Stimulated activated CD8-positive, alpha-beta memory T cell treated with anti-CD3 and anti-CD28 coated beads, Interleukin-2, amount 100 ng/mL, for 48 hours (primary cell): ENCODE data around the gene IL1RAPL1.

ENCODE experiments used
- DNase-seq, 2 donors: peaks; one replicate each; pipeline ENCODE4 v3.0.0-alpha.2; 2020; ENCODE audit warnings: low read depth in 2 of 2

The IL1RAPL1 gene

GRCh38 chrX:28586981-28587551, at the start of gene IL1RAPL1:
Gene IL1RAPL1, plus strand, starts transcription at chrX:28587446.
- DNase-seq: no peak

GRCh38 chrX:28542791-28543190, 44.5 kb upstream of the IL1RAPL1 start:
- no peak for DNase-seq

GRCh38 chrX:28549838-28550237, 37.4 kb upstream of the IL1RAPL1 start:
- no peak for DNase-seq

GRCh38 chrX:28550331-28550872, 36.8 kb upstream of the IL1RAPL1 start:
- DNase-seq: no peak

- DNase-seq: no peak
Measured at GRCh38 chrX:28552322-28552721, 34.9 kb upstream of the IL1RAPL1 start.

GRCh38 chrX:28552882-28553829, 34.1 kb upstream of the IL1RAPL1 start:
- DNase-seq: no peak

GRCh38 chrX:28576117-28576516, 11.1 kb upstream of the IL1RAPL1 start:
- DNase-seq: no peak

- DNase-seq: no peak
Measured at GRCh38 chrX:28581522-28581921, 5.7 kb upstream of the IL1RAPL1 start.

GRCh38 chrX:28582511-28582910, 4.7 kb upstream of the IL1RAPL1 start:
- no peak for DNase-seq

GRCh38 chrX:28584025-28584424, 3.2 kb upstream of the IL1RAPL1 start:
- no peak for DNase-seq

- no peak for DNase-seq
Measured at GRCh38 chrX:28585767-28586166, 1.5 kb upstream of the IL1RAPL1 start.

- no peak for DNase-seq
Measured at GRCh38 chrX:28586286-28586685, 960 bp upstream of the IL1RAPL1 start.

- no peak for DNase-seq
Measured at GRCh38 chrX:28589046-28589445, 1.8 kb downstream of the IL1RAPL1 start.

GRCh38 chrX:28590396-28590795, 3.1 kb downstream of the IL1RAPL1 start:
- no peak for DNase-seq

- DNase-seq: no peak
Measured at GRCh38 chrX:28591542-28591941, 4.3 kb downstream of the IL1RAPL1 start.

- DNase-seq: no peak
Measured at GRCh38 chrX:28595346-28595745, 8.1 kb downstream of the IL1RAPL1 start.

- DNase-seq: no peak
Measured at GRCh38 chrX:28599957-28600356, 12.7 kb downstream of the IL1RAPL1 start.

GRCh38 chrX:28609003-28609402, 21.8 kb downstream of the IL1RAPL1 start:
- no peak for DNase-seq

GRCh38 chrX:28609917-28610613, 22.8 kb downstream of the IL1RAPL1 start:
- DNase-seq: no peak

- DNase-seq: no peak
Measured at GRCh38 chrX:28610746-28611145, 23.5 kb downstream of the IL1RAPL1 start.

- no peak for DNase-seq
Measured at GRCh38 chrX:28613558-28613957, 26.3 kb downstream of the IL1RAPL1 start.

GRCh38 chrX:28625223-28625622, 38.0 kb downstream of the IL1RAPL1 start:
- no peak for DNase-seq
